T47D (cell line): ENCODE measurements around the gene SENP3.
"Not testable (repeated sequence)": the region's sequence is repeated elsewhere in the genome, so short reads cannot be mapped to it uniquely, and the experiment has no call there.

Source experiments
- DNase-seq, 2 experiments: peaks; one replicate each; pipeline versions ENCODE4 v3.0.0 to v3.0.0-alpha.2; 2011 to 2012; ENCODE audit warnings: low read depth in 1 of 2, low spot score in 1 of 2
- JUND ChIP-seq: IDR thresholded peaks from 2 replicates; pipeline ENCODE4 v1.6.1; 2012; ENCODE audit warnings: low read depth
- in situ Hi-C: cut with HindIII; loops from 2 replicates; pipeline ENCODE4 v1.10.0; 2016; ENCODE audit warnings: low sequenced_read_pairs, low pct_unique_long_range_greater_than_20kb

The SENP3 gene

DNA sequence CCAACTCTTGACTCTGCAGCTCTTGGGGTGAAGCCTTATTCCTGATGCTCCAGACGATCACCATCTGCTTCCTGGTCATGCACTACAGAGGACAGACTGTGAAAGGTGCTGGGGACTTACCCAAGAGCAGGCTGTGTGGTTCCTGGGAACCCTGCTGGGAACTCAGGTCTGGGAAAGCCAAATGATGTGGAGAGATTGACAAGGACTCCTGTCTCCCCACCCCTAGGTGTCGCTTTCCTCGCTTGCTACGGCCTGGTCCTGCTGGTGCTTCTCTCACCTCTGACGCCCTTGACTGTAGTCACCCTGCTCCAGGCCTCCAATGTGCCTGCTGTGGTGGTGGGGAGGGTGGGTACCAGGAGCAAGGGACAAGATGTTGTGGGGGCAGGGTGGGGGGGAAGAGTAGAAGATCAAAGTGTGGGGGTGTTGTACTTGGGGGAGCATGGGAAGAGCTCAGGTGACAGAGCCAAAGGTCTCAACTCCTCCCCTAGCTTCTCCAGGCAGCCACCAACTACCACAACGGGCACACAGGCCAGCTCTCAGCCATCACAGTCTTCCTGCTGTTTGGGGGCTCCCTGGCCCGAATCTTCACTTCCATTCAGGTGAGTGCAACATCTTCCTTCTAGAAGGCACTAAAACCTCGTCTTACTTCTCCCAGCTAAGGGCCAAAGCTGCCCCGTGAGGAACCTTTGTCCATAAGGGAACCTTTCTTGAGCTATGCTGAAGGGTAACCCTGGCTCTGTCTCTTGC, 25.1 kb downstream of the SENP3 start:
- in situ Hi-C loops, result no loop called here
- DNase-seq, result peak in 1 of 2 experiments; percentile 79
- TF ChIP-seq JUND, result no peak

DNA sequence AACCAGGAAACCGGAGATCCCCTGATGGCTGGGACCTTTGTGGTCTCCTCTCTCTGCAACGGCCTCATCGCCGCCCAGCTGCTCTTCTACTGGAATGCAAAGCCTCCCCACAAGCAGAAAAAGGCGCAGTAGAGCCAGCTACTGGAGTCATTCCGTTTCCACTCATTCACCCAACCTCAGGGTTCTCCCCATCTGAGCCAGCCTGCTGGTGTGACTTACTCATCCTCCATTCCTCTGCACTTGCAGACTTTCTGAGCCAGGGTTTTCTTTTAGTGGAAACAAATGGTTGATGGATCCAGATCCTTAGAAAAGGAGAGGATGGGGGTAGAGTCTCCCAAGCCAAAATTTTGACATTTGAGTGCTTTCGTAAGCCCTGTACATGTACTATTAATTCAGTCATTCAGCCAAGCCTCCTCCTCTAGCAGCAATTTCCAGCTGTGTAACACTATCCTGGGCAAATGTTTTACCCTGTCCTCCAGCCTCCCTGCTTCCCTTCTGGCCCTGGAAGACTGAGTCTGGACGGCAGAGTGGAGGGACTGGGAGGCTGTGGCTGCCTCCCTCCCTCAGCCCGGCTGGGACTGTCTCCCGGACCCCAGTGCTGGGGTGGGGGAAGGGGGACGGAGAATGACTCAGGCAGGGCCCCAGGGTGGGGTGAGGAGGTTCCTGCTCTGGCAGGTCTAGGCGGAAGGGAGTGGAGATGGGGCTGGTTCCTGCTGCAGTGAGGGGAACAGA, 25.9 kb downstream of the SENP3 start:
- DNase-seq, result no peak
- in situ Hi-C loops, result no loop called here
- no peak for TF ChIP-seq JUND

GRCh38 chr17:7588553-7589203, 27.0 kb downstream of the SENP3 start:
- in situ Hi-C loops, result no loop called here
- no peak for DNase-seq
- no peak for TF ChIP-seq JUND

- no peak for DNase-seq
- no peak for TF ChIP-seq JUND
- in situ Hi-C loops, result no loop called here
These were observed 27.6 kb downstream of the SENP3 start for GRCh38 chr17:7589204-7589868.

DNA sequence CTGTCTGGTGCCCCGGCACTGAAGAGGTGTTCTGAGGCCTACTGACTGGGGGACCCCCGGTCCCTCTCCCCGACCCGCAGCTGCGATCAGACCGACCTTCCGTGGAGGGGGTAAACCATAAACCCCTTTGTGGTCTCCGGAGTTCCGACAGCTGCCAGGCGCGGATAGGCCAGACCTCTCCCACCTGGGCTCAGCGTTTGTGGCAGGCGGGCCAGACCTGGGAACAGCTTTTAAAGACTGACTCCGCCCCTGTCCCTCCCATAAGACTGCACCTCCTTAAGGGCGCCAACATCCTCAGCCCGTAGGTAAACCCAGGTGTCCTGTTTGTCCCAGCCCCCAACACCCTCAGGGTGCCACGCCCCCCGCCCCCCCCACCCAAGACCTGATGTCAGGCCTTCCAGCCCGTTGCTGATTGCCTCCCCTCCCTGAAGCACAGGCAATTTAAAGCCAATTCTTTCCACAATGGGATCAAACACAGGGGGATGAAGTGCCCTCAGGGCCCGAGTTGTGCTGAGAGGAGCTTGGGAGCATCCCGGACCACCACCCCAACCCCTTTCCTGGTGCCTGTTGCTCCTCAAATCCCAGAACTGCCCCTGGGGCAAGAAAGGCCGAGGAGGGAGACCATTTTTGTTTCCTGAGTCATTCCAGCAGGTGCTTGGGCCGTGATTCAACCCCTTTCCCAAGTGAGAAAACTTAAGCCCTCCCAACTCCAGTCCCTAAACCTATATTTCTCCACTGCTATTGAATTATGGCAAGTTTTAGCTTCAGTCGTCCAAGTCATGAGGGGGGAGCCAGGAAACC, 28.4 kb downstream of the SENP3 start, which contains the start of gene SOX15:
Gene SOX15 (minus strand): TSS at position 204 of the 801 bp plus-strand sequence. CDS start 418 bp downstream, outside the sequence.
- peak in 1 of 2 experiments; percentile 56 for DNase-seq
- in situ Hi-C loops, result no loop called here
- TF ChIP-seq JUND, result no peak

DNA sequence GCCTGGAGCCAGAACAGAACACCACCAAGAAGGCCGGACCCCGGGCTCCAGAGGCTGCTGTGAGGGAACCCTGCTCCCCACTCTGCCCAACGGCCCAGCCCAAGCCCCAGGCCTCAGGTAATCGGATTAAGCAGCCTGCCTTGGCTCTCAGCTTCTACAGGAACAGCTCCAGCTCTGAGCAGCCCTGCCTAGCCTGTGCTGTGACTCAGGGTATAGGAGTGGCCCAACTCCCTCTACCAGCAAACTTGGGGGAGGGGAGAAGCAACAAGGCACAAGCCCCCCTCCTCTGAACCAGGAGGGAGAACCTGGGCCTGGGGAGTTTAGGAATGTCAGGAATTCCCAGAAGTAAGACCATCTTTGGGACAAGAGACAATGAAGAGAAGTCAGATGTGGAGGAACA, 29.0 kb downstream of the SENP3 start:
- TF ChIP-seq JUND, result no peak
- DNase-seq, result no peak
- in situ Hi-C loops, result no loop called here

DNA sequence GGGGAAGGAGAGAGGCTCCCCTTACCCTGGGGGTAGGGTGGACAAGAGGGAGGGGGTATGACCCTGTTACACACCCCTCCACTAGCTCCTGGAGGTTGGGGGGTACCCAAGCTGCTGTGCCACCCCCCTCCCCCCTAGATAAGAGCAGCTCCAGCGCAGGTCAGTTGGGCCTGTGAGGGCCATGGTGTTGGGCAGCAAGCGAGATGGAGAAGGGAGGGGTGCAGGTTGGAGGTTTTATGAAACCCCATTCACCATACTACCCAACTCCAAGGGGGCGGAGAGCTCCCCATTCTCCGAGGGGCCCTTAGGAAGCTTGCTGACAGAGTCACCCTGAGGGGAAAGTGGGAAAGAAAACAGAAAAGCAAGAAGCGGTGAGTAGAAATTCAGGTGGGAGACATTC, 29.9 kb downstream of the SENP3 start:
- DNase-seq, result no peak
- in situ Hi-C loops, result no loop called here
- TF ChIP-seq JUND, result no peak

- TF ChIP-seq JUND, result no peak
- no peak for DNase-seq
- in situ Hi-C loops, result no loop called here
These were observed 30.8 kb downstream of the SENP3 start for GRCh38 chr17:7592422-7593021.

DNA sequence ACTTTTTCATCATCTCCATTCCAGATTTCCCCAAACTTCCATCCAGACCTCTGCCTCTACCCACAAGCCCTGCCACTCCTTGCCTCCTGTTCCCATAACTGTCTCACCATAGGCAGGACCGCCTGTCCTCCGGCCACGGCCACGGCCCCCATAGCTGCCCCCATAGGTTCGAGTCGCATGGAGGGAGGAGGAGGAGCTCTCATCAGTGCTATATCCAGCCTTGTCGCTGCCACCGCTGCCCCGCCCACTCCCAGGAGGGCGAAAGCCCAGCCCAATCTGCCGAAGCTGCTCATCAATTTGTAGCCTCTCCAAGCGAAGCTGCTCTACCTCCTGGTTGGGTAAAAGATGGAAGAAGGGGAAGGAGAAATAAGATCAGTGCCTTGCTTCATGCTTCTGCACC, 31.6 kb downstream of the SENP3 start:
- DNase-seq, result no peak
- TF ChIP-seq JUND, result no peak
- in situ Hi-C loops, result no loop called here

DNA sequence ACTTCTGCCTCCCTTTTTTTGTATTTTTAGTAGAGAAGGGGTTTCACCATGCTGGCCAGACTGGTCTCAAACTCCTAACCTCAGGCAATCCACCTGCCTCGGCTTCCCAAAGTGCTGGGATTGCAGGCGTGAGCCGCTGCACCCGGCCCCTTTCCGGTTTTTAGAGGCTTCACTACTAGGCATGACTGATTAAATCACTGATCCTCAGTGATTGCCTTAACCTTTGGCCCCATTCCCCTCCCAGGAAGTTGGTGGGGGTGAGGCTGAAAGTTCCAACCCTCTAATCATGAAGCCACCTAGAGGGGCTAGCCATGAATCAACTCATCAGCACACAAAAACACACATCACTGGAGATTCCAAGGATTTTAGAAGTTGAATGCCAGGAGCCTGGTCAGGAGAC, 35.8 kb downstream of the SENP3 start:
- DNase-seq, in situ Hi-C loops: not testable (repeated sequence)

DNA sequence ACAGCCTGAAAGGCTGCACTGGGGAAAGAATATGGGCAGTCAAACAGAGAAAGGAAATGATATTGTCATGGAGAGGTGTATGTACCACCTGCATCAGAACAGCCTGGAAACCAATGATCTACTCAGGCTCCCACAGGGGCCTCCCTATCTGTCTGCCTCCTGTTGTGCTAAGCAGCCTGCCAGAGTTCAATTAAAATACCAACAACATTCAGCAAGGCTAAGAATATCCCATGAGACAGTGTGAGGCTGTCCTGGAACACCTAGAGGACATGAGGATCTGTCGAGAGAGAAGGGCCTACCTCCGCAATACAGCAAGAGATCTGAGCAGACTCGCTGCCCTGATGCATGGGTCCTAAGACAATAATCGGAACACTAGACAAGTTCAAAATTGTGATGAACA, 44.6 kb downstream of the SENP3 start:
- TF ChIP-seq JUND, result no peak
- DNase-seq, result no peak
- in situ Hi-C loops, result no loop called here
